Activated naive CD4-positive, alpha-beta T cell treated with anti-CD3 and anti-CD28 coated beads, Interleukin-2, amount 10 ng/mL, durations not matched to agents 5 hours and 36 hours (primary cell): Measurements from ENCODE around the gene FAM131C. TPM values are rescaled to one million over a fixed set of nuclear protein-coding genes. Genes with fewer than 3 reads are reported as not detected.

ENCODE experiments used
- total RNA-seq, 2 experiments: library from RNA; stranded (reverse); gene quantifications; one replicate each; pipeline ENCODE4 v1.2.3, GENCODE V29; 2021

FAM131C gene
- 1 to 10 TPM; 2.4 to 3.4 TPM for total RNA-seq

DNA sequence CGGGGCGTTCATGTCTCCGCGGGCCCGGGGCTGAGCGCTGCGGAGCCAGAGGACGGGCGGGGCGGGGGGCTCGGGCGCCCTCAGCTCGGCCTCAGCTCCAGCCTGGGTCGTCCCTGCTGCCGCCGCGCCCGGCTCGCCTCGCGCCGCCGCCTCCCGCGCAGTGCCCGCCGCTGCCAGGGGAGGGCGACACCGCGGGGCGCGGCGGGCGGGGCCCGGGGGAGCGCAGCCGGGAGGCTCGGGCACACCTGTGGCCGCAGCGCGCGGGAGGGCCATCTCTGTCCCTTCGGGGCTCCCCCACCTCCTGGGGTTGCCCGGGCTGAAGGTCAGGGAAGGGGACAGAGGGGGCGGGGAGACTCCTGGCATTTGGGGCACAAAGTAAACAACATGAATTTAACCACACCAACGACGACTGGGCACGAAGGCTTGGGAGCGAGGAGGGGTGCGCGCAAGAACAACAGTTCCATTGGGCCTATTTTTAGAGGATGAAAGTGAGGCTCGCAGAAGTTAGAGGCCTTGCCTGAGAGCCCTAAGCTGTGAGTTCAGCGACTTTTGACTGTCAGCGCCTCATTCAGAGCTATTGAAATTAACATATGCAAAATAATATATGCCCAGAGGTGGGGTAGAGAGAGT, at the start of gene FAM131C:
FAM131C (minus strand) TSS at position 162 of the 630 bp plus-strand sequence. CDS start 209 bp downstream, outside the sequence.

GRCh38 chr1:16043521-16043920, 29.9 kb downstream of the FAM131C start, which contains the start of gene CLCNKB:
Gene CLCNKB (plus strand): TSS chr1:16043782. CDS start chr1:16044493, 711 bp downstream.

DNA sequence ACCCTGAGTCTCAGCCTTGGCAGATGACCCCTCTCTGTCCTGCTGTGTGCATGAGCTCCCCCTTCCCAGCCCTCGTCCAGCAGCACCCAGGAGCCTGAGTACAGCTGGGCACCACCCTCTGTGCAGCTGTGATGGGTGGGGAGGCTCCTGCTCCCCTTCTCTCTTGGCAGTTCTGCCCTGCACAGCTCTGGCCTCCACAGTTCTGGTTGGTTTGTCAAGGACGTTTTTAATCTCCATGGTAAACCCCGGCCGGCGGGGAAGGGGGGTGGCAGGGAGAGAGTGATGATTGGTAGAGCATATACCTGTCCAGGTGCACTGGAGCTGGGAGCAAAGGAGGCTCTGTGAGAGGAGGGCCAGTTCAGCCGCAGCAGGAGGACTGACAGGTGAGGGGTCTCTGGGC, 51.8 kb downstream of the FAM131C start, which contains the start of gene CLCNKA:
CLCNKA (plus strand) TSS at position 356 of the 400 bp plus-strand sequence. CDS start 584 bp downstream, outside the sequence.

GRCh38 chr1:16017461-16018303, 55.8 kb downstream of the FAM131C start, which contains the start of gene HSPB7:
Gene HSPB7 (minus strand): TSS chr1:16018043. CDS start chr1:16017963, 80 bp downstream.

Other genes with a start within 250 kb of the FAM131C start
- gene SPEN, start 225.9 kb downstream of the FAM131C start, total RNA-seq = 10 to 100 TPM; 57.1 to 63.7 TPM
- gene ZBTB17, start 97.5 kb downstream of the FAM131C start, total RNA-seq = 10 to 100 TPM; 35.1 to 36.0 TPM
- not detected for gene SRARP, start 69.4 kb downstream of the FAM131C start, total RNA-seq
- gene HSPB7, start 55.6 kb downstream of the FAM131C start, total RNA-seq = not detected
- not detected for gene CLCNKA, start 51.6 kb downstream of the FAM131C start, total RNA-seq
- gene CLCNKB, start 29.9 kb downstream of the FAM131C start, total RNA-seq = not detected
- gene EPHA2, start 82.4 kb upstream of the FAM131C start, total RNA-seq = not detected
- gene ARHGEF19, start 139.0 kb upstream of the FAM131C start, total RNA-seq = 1 to 10 TPM; 8.5 to 8.9 TPM
- gene CPLANE2, start 163.5 kb upstream of the FAM131C start, total RNA-seq = 1 to 10 TPM; 6.7 to 7.7 TPM